Tongue (tissue), 2 donors: Measurements from ENCODE around the gene IFNA8. TPM values are rescaled to one million over a fixed set of nuclear protein-coding genes. Genes with fewer than 3 reads are reported as not detected.
A peak's percentile ranks its signal among the peaks of the same experiment; 100 is the strongest.
"Not testable (repeated sequence)": the region's sequence is repeated elsewhere in the genome, so short reads cannot be mapped to it uniquely, and the experiment has no call there.

Experiments used
- DNase-seq: peaks from one replicate; pipeline ENCODE4 v3.0.0-alpha.2; 2015
- total RNA-seq: library from RNA; depleted of rRNA; stranded (reverse); fragments of >200 nt; gene quantifications from one replicate; pipeline ENCODE4 v1.2.3, GENCODE V29; 2014

IFNA8 gene
- total RNA-seq: not detected

GRCh38 chr9:21408817-21409216 is at the start of gene IFNA8:
Gene IFNA8, plus strand, starts transcription at chr9:21409117. Its CDS starts 60 bp downstream, at chr9:21409177.
- DNase-seq: no peak

DNA sequence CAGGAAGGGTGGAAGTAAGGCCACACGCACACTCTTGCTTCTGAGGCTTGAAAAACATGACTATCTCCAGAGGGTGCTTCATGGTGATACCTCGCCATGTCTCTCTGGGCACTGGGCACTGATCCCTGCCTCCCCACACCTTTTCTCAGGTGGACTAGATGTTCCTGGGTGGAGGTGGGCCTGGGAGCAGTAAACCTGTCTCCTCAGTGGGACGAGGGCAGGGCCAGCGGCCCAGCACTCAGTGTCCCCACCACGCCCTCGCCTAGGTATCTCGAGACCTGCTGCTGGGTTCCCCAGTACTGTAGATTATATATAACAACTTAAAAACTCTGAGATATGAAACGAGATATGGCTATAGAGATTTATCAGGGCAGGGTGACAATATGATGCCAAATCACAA is 46.6 kb upstream of the IFNA8 start:
- no peak for DNase-seq

DNA sequence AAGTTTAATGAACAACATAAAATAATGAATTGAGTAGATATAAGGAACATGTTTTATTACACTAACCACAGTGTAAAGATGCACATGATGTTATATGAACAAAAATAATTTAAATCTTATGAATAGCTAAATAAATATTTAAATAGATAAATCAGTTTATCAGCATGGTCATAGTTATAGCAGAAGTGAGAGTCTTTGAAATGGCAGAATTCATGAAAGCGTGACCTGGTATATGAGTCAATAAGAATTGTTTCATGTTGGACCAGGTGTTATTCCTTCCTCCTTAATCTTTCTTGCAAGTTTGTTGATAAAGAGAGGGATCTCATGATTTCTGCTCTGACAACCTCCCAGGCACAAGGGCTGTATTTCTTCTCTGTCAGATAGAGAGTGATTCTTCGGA is 41.7 kb upstream of the IFNA8 start:
- DNase-seq: not testable (repeated sequence)

- DNase-seq: no peak
Observed at GRCh38 chr9:21367957-21368356, 41.0 kb upstream of the IFNA8 start, which contains the start of gene IFNA13. Gene IFNA13, minus strand, starts transcription at chr9:21368057. Its CDS starts 47 bp downstream, at chr9:21368010.

DNA sequence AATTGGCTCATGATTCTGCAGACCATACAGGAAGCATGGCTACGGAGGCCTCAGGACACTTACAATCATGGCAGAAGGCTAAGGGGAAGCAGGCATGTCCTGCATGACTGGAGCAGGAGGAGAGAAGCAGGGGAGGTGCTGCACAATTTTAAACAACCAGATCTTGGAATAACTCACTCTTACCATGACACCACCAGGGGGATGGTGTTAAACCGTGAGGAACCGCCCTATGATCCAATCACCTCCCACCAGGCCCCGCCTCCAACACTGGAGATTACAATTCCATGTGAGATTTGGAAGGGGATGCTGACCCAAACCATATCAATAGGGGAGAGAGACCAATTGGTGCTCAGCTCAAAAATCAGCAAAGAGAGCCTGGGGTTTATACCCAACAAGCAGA is 37.5 kb upstream of the IFNA8 start:
- DNase-seq: not testable (repeated sequence)

DNA sequence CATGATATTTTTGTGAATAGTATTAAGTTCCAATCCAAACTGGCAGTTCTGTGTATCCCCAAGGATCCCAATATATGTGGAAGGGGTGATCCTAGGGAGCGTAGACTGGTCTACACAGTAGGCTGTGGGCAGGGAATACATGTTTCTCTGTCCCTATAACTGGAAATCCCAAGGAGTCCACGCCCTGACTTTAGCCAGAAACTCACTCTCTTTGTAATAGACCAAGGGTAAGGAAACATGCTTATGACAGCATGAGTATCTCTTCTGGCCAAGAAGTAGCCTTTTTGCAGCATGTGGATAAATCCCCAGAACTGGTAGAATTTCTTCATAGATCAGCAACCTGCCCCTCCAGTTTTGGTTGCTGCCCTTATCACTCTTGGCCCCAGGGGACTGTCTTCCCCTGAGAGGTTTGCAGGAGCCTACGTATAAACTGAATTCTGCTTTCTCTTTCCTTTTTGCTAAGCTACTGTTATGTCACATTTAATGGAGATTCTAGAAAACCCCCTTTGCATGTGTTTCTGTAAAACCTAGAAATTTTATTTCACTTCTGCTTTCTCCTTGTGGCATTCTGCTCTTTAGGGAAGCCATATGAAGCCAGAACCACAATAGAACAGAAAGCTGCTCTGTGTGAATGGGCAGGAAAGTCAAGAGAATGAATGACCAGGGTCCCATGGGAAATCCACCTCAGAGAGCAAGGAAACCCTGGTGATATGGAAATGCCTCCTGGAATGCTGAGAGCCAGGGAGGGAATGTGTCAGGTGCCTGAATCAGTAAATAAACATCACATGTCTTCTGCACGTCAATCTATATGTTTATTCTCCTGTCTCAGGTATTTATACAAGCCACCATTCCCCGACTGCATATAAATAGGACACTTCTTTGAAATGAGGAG is 27.2 kb upstream of the IFNA8 start:
- no peak for DNase-seq

DNA sequence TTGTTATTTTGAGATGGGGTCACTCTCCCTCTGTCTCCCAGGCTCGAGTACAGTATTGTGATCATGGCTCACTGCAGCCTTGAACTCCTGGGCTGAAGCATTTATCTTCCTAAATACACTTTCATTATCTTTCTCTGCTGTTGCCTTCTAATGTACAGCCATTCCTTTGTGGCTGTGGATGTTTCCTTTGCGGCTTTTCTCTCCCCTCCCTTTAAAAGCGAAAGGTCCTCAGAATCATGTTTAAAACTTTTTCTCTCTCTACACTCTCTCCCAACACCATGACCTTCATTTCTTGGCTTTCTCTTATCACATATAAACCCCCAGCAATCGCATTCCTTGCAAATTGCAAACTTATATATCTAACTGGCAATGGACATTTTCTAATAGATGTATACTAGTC is 25.3 kb upstream of the IFNA8 start:
- no peak for DNase-seq

DNA sequence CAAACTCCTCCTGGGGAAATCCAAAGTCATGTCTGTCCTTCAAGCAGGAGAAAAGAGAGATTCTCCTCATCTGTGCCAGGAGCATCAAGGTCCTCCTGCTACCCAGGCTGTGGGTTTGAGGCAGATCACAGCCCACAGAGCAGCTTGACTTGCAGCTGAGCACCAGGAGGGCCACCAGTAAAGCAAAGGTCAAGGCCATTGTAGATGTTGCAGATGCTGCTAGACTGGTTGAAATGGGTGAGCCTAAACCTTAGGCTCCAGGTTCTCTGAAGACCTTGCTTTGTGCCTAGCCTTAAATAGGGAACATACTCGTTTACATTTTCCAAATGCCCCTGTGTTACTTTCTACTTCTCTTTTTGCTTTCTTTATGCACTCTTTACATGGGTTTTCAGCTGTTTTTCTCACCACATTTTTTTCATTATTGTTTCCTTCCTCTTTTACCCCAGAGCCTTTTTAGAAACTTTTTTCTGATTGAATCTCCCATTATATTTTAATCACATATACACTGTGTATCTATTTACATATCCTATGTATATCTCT is 23.7 kb upstream of the IFNA8 start, which contains the start of gene IFNA2:
Gene IFNA2, minus strand, starts transcription at position 268 of the 540 bp plus-strand sequence. Its CDS starts 69 bp downstream, at position 199.
- no peak for DNase-seq

GRCh38 chr9:21392270-21392669 is 16.6 kb upstream of the IFNA8 start:
- no peak for DNase-seq

DNA sequence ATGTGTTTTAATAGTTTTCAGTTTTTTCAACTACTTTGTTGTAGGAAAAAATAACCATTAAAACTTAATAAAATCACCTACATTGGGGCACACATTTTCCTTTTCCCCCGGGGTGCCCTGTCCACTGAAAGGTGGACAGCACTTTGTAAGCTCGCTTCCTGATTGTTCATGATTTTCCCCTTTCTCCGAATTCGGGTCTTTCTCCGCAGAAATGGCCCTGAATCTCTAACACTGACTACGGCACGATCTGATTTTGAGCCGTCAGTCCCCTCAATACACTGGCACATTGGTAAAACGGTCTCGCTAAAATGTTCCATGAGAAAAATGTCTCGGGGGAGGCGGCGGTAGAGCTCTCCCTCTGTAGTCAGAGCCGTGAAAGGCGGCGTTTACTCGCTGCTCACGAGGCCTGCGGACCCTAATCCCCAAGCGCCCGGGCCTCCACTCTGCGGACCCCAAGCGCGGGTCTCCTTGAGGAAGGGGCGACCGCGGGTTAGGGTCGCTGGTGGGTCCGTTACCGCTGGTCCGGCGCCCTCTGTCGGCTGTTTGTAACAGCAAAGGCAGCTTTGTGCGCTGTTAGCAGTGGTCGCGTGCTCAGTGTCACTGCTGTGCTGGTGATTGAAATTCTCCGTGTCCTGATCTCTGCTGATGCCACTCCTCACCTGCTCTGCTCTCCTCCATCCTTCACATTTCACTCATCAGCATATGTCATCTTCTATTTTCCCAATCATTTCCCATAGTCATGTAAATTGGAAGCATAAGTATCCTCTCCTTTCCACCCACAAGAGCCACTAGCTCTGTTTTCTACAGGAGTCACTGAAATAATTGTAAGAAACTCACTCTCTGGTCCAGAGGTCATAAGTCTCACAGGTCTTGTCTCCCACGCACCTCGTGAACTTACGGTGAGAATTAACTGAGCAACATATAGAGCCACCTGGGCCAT is 12.9 kb upstream of the IFNA8 start:
- peak; percentile 66 for DNase-seq

DNA sequence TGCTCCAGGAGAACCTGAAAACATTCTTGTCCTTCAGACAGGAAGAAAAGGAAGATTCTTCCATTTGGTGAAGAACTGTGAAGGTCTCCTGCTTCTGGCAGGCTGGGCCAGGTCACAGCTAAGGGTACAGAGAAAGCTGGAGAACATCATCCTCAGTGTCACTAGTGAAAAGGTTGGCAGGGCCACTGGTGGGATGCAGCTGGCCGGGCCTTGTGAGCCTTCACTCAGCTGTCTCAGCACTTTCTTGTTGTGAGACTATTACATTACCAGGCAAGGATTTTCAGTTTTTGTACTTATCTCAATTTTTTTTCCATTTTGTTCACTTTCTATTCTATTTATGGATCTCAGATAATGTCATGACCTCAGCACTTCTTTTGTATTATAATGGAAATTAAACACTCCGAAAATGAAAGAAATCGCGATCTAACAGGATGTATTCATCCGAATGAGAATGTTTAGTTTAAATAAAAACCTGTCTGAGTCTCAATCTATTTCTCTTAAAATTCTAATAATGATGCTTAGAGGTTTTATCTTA is 9.9 kb upstream of the IFNA8 start:
- DNase-seq: no peak

DNA sequence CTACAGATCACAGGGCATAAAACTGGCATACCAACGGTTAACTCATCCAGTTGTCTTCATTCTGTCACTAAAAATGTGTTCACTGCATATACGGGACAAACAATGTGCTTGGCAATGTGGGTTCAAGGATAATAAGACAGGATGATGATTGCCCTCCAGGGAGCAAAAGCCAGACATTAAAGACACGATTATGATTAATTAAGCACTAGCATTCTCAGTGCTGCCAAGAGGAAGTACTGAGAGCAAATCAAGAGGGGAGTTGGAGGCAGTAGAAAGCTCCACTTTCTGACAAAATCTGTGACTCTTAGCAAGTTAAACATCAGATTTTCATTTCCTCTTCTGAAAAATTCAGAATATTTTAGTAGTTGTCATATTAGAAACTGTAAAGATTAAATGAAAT is 9.0 kb upstream of the IFNA8 start:
- no peak for DNase-seq

GRCh38 chr9:21402386-21403251 is 6.3 kb upstream of the IFNA8 start:
- DNase-seq: peak; percentile 18

GRCh38 chr9:21404146-21404545 is 4.8 kb upstream of the IFNA8 start:
- DNase-seq: no peak

DNA sequence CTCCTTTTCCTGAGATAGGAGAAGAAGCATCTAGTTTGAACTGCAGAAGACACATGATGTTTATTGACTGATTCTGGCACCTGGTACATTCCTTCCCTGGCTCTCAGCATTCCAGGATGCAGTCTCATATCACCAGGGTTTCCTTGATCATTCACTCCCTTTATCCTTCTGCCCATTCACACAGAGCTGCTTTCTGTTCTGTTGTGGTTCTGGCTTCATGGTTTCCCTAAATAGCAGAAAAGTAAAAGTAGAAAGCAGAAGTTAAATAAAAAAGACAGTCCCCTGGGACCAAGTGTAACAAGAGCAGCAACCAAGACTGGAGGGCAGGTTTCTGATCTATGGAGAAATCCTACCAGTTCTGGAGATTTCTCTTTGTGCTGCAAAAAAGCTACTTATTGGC is 3.2 kb downstream of the IFNA8 start:
- no peak for DNase-seq

- DNase-seq: no peak
Observed at GRCh38 chr9:21413151-21413550, 4.2 kb downstream of the IFNA8 start.

- no peak for DNase-seq
Observed at GRCh38 chr9:21413624-21414023, 4.7 kb downstream of the IFNA8 start.

DNA sequence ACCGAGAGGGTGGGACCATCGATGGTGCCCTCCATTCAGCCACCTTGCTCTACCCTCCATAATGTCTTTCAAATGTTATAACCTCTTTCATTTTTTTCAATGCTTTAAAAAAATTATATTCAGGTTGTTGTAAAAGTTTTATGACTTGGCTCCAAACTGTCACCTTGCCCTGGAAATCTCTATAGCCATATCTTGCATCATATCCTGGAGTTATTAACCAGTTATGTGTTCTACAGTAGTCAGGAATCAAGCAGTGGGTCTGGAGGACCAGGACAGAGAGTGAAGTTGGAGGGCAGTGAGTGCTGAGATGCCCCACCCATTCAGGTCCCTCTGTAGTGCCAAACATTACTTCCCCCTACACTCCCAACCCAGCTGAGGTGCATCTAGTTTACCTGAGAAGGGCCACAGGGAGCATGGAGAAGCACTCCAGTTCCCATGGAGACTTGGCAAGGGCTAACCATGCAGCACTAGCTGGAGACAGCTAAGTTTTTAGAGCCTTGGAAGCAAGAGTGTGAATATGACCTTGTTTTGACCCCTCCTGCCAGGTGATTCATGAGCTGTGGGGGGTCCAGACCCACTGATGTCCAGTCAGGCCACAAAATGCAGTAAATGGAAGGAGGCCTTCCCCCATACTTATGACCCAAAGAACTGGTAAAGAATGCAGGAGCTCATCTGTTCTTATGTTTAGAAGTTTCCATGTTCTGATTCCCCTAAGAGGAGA is 5.5 kb downstream of the IFNA8 start:
- no peak for DNase-seq

GRCh38 chr9:21415493-21416267 is 6.8 kb downstream of the IFNA8 start:
- no peak for DNase-seq

- no peak for DNase-seq
Observed at GRCh38 chr9:21428235-21428634, 19.3 kb downstream of the IFNA8 start.
